8988T (cell line): ENCODE data around the gene UHRF2.
"Not testable (repeated sequence)": the region's sequence is repeated elsewhere in the genome, so short reads cannot be mapped to it uniquely, and the experiment has no call there.

Experiments used
- DNase-seq: peaks from one replicate; pipeline ENCODE4 v3.0.0; 2011

UHRF2 gene

GRCh38 chr9:6412487-6413364 lies at the start of gene UHRF2:
Gene UHRF2 (plus strand): TSS chr9:6413199. CDS start chr9:6413491, 292 bp downstream.
- DNase-seq, result peak; percentile 82

DNA sequence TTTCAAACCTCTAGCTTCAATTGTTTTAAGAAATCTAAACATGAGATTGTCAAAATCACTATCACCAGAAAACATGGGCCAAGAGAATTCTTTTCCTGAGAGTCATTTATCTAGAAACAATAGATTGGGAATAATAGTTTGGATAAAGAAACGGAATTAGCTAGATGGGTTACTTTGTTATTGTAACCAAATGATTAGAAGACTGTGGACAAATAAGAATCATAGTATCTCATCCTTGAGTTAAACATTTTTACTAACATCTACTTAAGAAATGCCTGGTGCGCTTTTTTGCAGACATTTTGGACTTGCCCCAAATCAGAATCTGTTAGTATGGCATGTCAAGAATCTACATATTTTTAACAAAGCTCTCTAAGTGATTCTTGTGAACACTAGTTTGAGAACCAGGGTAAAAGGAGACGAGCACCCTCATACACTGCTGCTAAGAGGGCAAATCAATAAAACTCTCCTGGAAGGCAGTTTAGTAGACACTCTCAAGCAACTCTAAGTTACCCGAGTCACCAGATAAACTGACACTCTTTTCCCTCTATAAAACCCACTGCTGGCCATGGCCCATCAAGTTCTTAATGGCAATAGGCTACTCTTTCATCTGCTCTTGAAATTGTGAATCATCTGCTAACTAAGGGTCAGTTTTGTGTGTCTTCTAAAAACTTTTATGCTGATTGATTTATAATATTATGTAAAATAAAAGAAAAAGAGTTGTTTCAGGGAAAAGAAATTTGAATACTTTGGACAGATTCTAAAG lies 45.7 kb upstream of the UHRF2 start:
- DNase-seq, result no peak

DNA sequence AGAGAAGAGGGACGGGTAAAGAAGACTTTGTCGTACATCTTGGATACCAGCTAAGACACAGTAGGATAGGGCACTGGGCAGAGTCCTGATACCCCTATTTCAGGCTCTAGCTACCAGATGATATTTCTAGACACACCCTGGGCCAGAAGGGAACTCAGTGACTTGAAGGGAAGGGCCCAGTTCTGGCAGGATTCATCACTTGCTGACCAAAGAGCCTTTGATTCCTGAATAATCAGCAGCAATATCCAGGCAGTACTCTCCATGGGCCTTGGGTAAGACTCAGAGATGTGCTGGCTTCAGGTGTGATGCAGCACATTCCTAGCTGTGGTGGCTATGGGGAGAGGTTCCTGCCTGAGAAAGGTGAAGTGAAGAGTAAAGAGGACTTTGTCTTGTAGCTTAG lies 44.2 kb upstream of the UHRF2 start:
- no peak for DNase-seq

GRCh38 chr9:6381477-6382012 lies 31.5 kb upstream of the UHRF2 start:
- not testable (repeated sequence) for DNase-seq

DNA sequence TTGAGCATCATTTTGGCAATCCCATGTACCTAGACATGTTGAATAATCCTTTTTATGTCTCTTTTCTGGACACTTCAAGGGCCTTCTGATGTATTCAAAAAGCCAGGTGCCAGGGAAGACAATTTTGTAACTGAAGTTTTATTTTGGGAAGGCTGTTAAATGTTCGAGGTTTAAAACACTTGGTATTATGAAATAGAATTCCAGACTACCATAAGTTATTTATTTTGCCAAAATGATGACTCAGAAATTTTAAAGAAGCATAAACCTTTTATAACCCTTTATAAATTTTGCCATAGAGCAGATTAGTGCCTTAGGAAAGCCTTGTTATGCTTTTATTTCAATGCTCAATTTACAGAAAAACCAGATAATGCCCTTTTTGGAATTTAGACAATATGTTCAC lies 30.3 kb upstream of the UHRF2 start:
- no peak for DNase-seq

DNA sequence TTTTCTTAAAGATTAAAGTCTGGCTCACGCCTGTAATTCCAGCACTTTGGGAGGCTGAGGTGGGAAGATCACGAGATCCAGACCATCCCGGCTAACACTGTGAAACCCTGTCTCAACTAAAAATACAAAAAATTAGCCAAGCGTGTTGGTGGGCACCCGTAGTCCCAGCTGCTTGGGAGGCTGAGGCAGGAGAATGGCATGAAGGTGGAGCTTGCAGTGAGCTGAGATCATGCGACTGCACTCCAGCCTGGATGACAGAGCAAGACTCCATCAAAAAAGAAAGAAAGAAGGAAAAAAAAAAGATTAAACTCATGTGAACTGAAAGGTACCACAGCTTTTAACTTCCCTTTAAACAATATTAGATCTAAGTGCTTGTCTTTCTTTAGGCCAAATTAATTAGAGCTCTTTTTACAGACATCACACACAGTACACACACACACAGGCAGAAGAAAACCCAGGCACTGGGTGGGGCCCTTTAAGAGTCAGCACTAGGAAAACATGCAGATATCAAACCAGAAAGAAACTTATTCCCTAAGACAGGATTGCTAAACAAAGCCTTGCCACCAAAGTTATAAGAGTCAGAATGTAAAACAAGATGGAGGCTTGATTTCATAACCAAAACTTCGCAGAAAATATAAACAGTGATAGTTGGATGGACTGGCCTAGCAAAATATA lies 29.3 kb upstream of the UHRF2 start:
- no peak for DNase-seq

GRCh38 chr9:6384732-6385131 lies 28.3 kb upstream of the UHRF2 start:
- DNase-seq, result no peak

DNA sequence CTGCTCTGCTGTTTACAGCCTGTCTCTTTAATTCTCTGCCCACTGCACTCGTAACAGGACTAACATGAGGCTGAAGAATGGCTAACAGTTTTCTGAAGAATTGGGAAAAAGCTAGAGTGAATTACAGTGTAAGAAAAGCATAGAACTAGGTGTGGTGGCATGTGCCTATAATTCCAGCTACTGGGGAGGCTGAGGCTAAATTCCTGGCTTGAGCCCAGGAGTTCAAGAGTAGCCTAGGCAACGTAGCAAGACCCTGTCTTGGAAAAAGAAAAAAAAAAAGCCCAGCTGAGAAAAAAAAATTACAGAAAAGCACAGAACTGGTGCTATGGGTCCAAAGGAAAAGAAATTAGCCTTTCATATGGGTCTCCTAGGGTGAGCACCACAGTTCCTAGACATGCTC lies 13.9 kb upstream of the UHRF2 start:
- DNase-seq, result no peak

DNA sequence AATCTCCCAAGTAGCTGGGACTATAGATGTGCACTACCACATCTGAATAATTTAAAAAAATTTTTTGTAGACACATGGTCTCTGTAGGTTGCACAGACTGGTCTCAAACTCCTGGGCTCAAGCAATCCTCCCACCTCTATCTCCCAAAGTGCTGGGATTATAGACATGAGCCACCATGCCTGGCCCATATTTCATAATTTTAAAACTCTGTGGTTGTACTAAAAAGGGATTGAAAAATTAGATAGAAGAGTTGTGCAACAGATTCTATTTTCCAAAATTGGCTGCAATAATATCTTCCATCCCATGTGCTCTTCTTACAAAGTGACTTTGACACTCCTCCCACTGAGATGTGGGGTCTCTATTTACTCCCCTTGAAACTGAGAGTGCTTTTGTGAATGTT lies 7.6 kb upstream of the UHRF2 start:
- DNase-seq, result no peak

- no peak for DNase-seq
Observed at GRCh38 chr9:6407778-6408177, 5.2 kb upstream of the UHRF2 start.

GRCh38 chr9:6408320-6408719 lies 4.7 kb upstream of the UHRF2 start:
- DNase-seq, result no peak

DNA sequence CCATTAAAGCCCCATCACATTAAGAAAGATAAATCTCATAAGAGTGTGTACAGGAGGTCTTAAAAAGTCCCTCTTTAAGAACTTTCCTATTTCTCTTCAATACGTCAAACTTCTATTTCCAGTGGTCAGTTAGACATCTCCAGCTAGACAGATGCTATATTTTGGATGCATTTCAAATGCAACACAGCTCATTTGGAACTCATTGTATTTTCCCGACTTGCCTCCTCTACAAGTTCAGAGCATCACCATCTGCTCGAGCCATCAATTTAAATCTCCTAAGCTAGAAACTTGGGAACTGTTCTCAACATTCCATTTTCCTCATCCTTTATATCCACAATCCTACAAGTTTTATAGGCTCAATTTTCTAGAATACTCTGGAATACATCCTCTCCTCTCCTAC lies 3.2 kb upstream of the UHRF2 start:
- no peak for DNase-seq

DNA sequence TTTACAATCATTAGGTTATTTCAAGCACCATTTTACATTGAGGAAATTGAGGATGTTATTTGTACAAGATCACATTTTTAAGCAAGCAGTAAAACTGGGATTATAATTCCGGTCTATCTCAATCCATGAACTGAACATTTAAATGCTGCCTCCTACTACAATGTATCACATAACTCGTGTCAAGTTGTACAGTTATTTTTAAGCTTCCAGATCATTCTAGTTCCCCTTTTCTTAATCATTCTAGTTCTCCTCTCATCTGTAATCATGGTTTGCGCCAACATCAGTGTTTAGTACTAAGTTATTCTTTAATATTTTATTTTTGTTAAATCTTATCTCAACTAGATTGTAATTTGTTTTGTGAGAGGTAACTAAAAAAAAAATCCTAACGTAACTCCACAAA lies 2.4 kb upstream of the UHRF2 start:
- DNase-seq, result no peak

DNA sequence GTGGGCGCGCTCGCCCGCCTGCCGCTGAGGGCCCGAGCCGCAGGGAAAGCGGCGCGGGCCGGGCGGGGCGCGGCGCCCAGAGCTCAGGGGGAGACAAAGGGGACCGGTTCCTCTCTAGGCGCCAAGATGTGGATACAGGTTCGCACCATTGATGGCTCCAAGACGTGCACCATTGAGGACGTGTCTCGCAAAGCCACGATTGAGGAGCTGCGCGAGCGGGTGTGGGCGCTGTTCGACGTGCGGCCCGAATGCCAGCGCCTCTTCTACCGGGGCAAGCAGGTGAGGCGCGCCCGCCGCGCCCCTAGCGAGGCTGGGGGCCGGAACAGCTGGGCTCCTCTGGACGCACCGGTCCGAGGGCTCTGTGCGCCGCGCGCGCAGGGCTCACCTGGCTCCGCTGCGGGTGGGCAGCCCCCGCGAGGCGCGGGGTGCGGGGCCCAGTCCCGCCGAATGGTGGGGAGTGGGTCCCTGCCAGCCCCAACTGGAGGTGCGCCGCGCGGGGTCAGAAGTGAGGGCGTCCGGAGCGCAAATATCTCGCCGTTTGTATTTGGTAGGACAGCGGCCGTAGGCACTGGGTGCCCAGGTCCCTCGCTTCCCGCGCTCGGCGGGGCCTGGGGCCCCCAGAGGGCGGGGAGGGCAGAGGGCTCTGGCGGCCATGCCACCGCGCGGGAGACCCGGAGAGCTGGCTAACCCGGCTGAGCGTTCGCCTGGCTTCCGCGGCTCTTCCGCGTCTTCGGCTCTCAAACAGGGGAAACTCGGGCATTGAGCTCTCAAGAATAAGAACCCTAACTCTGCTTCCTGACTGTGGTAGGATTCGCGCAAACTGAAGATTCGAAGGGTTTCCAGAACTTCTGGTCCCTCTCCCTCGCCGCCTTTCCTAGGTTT lies 607 bp downstream of the UHRF2 start:
- no peak for DNase-seq

DNA sequence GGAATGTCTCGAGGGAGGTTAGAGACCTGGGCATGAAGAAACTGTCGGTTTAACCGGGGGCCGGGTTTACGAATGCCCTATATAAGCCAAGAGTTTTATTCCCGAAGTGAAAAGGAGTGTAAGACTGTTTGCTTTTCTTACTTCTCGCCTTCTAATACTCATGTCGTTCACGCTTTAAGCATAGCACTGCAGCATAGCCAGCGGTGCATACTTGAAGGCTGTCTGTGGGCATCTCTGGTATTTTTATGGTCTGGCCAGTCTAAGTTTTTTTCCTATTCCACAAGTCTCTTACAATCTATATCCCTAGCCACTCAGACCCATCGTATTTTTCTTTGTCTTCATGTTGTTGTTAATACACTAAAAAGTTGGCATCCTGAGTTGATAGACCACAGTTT lies 1.2 kb downstream of the UHRF2 start:
- no peak for DNase-seq

DNA sequence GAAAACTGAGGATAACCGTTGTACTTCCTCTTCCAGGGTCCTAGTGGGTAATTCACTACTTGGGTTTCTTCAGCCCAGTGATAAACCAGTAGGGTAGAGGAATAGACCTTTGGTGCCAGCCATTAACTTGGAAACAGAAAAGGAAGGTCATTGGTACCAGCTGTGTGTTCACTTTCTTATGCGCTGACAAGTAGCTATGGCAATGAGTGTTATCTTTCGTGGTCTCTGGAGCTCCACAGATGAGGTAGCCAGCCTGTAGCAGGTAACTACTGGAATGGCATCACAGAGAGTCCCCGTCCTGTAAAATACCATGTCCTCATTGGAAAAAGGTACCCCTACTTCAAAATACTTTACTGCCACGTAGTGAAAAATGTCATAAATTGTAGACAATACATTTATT lies 2.3 kb downstream of the UHRF2 start:
- no peak for DNase-seq

DNA sequence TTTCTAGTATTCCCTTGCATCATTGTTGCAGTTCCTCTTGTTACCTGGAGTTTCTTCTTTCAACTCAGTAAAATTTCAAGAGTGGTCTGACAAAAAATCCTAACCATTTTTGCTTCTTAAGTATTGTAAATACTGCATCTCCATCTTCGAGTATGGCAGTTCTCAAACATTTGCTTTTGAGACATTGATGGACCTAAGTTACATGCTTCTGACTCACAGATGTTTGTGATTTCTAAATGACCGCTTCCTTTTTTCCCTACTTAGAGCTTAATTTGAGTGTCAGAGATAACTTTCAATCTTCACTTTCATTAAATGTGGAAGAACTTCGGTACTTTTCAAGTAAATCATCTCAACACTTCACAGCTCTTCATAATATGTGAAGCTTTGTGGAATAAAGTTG lies 4.2 kb downstream of the UHRF2 start:
- no peak for DNase-seq

DNA sequence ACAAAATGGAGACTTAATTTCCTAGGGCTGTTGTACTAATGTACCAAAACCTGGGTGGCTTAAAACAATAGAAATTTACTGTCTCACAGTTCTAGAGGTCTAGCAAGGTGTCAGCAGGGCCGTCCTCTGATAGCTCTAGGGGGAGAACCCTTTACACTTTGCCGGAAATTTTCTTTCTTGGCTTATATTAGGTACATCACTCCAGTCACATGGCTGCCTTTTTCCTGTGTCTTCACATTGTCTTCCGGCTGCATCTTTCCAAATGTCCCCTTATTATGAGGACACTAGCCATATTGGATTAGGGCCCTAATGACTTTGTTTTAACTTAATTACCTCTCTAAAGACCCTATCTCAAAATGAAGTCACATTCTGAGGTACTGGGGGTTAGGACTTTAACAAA lies 5.8 kb downstream of the UHRF2 start:
- no peak for DNase-seq

DNA sequence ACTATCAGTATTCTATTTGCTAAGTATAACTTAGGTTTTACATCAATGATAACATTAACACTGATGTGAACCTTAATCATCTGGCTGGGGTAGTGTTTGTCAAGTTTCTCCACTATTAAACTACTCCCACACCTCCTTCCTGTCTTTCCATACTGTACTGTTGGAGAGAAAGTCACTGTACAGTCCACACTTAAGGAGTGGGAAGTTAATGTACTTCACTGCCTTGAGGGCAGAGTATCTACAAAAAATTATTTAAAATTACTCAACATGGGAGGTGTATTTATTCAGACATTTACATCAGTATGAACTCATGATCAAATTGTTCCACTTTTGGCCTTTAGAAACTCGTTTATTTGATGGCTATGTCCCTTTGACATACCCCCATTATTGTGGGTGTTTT lies 11.9 kb downstream of the UHRF2 start:
- no peak for DNase-seq

GRCh38 chr9:6426117-6426516 lies 13.1 kb downstream of the UHRF2 start:
- no peak for DNase-seq

GRCh38 chr9:6428940-6429889 lies 16.2 kb downstream of the UHRF2 start:
- no peak for DNase-seq
